IPS-18a (cell line): ENCODE measurements around the gene ZNF536.

Experiments
- H3K27ac ChIP-seq: one replicate; pipeline ENCODE4 v1.5.1; 2013; ENCODE audit warnings: low read length
- H3K27me3 ChIP-seq: one replicate; pipeline ENCODE4 v1.6.1; 2013; ENCODE audit warnings: mild to moderate bottlenecking, low read length; ENCODE audit not compliant: control insufficient read depth, insufficient read depth
- H3K36me3 ChIP-seq: one replicate; pipeline ENCODE4 v1.6.1; 2013; ENCODE audit warnings: low read depth, low read length; ENCODE audit not compliant: control insufficient read depth
- H3K4me1 ChIP-seq: one replicate; pipeline ENCODE4 v1.6.1; 2013; ENCODE audit warnings: low read depth, low read length; ENCODE audit not compliant: control insufficient read depth
- H3K4me3 ChIP-seq: one replicate; pipeline ENCODE4 v1.5.1; 2013; ENCODE audit warnings: low read length
- H3K9ac ChIP-seq: one replicate; pipeline ENCODE4 v1.6.1; 2013; ENCODE audit warnings: mild to moderate bottlenecking, low read length, moderate library complexity
- H3K9me3 ChIP-seq: one replicate; pipeline ENCODE4 v1.6.1; 2013; ENCODE audit warnings: low read depth, low read length; ENCODE audit not compliant: control insufficient read depth

Gene ZNF536

GRCh38 chr19:30367421-30367820, 4.8 kb upstream of the ZNF536 start:
- no peak overlapping the region for H3K4me3 ChIP-seq

GRCh38 chr19:30369833-30370232, 2.4 kb upstream of the ZNF536 start:
- no peak overlapping the region for H3K9ac ChIP-seq
- H3K27me3 ChIP-seq: peaks cover 13% of the 10 kb centered on the region
- H3K27ac ChIP-seq: no peak overlapping the region
- no peaks in the 10 kb centered on the region for H3K36me3 ChIP-seq
- peaks cover 29% of the 10 kb centered on the region for H3K4me1 ChIP-seq
- no peaks in the 10 kb centered on the region for H3K9me3 ChIP-seq
- H3K4me3 ChIP-seq: no peak overlapping the region

More at GRCh38 chr19:30367421-30367820, 4.8 kb upstream of the ZNF536 start:
- no peak overlapping the region for H3K27ac ChIP-seq
- H3K27me3 ChIP-seq: no peaks in the 10 kb centered on the region
- no peaks in the 10 kb centered on the region for H3K9me3 ChIP-seq
- H3K36me3 ChIP-seq: no peaks in the 10 kb centered on the region
- H3K9ac ChIP-seq: no peak overlapping the region
- H3K4me1 ChIP-seq: peaks cover 23% of the 10 kb centered on the region

- Histone ChIP-seq H3K27me3 (peaks cover 25% of the 10 kb centered on the region), H3K27ac (no peak overlapping the region), H3K9ac (no peak overlapping the region), H3K36me3 (no peaks in the 10 kb centered on the region), H3K4me3 (no peak overlapping the region), H3K9me3 (no peaks in the 10 kb centered on the region), H3K4me1 (peaks cover 25% of the 10 kb centered on the region)
These were observed 885 bp upstream of the ZNF536 start for GRCh38 chr19:30371161-30371836.

- no peaks in the 10 kb centered on the region for H3K9me3 ChIP-seq
- peak overlapping the region; percentile 39 for H3K4me3 ChIP-seq
- peaks cover 27% of the 10 kb centered on the region for H3K27me3 ChIP-seq
- H3K36me3 ChIP-seq: no peaks in the 10 kb centered on the region
- peaks cover 25% of the 10 kb centered on the region for H3K4me1 ChIP-seq
- peak overlapping the region; percentile 86 for H3K27ac ChIP-seq
- H3K9ac ChIP-seq: no peak overlapping the region
These were observed 1.4 kb downstream of the ZNF536 start for GRCh38 chr19:30373593-30373992.

GRCh38 chr19:30374539-30374864, 2.3 kb downstream of the ZNF536 start:
- Histone ChIP-seq H3K4me3 (peak overlapping the region; percentile 57), H3K27me3 (peaks cover 27% of the 10 kb centered on the region)

GRCh38 chr19:30374865-30375552, 2.8 kb downstream of the ZNF536 start:
- no peaks in the 10 kb centered on the region for H3K36me3 ChIP-seq
- H3K27ac ChIP-seq: no peak overlapping the region
- H3K4me3 ChIP-seq: peak overlapping the region; percentile 57
- H3K4me1 ChIP-seq: peaks cover 25% of the 10 kb centered on the region
- H3K9me3 ChIP-seq: no peaks in the 10 kb centered on the region
- peak overlapping the region; percentile 39 for H3K9ac ChIP-seq
- peaks cover 27% of the 10 kb centered on the region for H3K27me3 ChIP-seq

More at GRCh38 chr19:30374539-30374864, 2.3 kb downstream of the ZNF536 start:
- Histone ChIP-seq H3K4me1 (peaks cover 25% of the 10 kb centered on the region), H3K36me3 (no peaks in the 10 kb centered on the region), H3K27ac (no peak overlapping the region), H3K9me3 (no peaks in the 10 kb centered on the region), H3K9ac (peak overlapping the region; percentile 39)

- H3K9ac ChIP-seq: no peak overlapping the region
- peaks cover 27% of the 10 kb centered on the region for H3K27me3 ChIP-seq
- H3K4me3 ChIP-seq: peak overlapping the region; percentile 57
- H3K27ac ChIP-seq: no peak overlapping the region
- H3K9me3 ChIP-seq: no peaks in the 10 kb centered on the region
- no peaks in the 10 kb centered on the region for H3K36me3 ChIP-seq
- H3K4me1 ChIP-seq: peaks cover 25% of the 10 kb centered on the region
These were observed 3.4 kb downstream of the ZNF536 start for GRCh38 chr19:30375553-30376031.

- no peaks in the 10 kb centered on the region for H3K36me3 ChIP-seq
- H3K4me3 ChIP-seq: no peak overlapping the region
- H3K9ac ChIP-seq: no peak overlapping the region
- H3K4me1 ChIP-seq: peaks cover 20% of the 10 kb centered on the region
- H3K27me3 ChIP-seq: peaks cover 27% of the 10 kb centered on the region
- H3K27ac ChIP-seq: no peak overlapping the region
- no peaks in the 10 kb centered on the region for H3K9me3 ChIP-seq
These were observed 4.1 kb downstream of the ZNF536 start for GRCh38 chr19:30376272-30376671.

GRCh38 chr19:30376826-30377425, 4.7 kb downstream of the ZNF536 start:
- Histone ChIP-seq H3K4me3 (no peak overlapping the region), H3K9me3 (no peaks in the 10 kb centered on the region), H3K4me1 (peaks cover 18% of the 10 kb centered on the region), H3K36me3 (no peaks in the 10 kb centered on the region), H3K27ac (no peak overlapping the region), H3K27me3 (peaks cover 27% of the 10 kb centered on the region), H3K9ac (no peak overlapping the region)

GRCh38 chr19:30378701-30379100, 6.5 kb downstream of the ZNF536 start:
- H3K4me1 ChIP-seq: peaks cover 2% of the 10 kb centered on the region
- H3K27ac ChIP-seq: no peak overlapping the region
- H3K9ac ChIP-seq: no peak overlapping the region
- H3K36me3 ChIP-seq: no peaks in the 10 kb centered on the region
- H3K27me3 ChIP-seq: peaks cover 24% of the 10 kb centered on the region
- H3K4me3 ChIP-seq: no peak overlapping the region
- H3K9me3 ChIP-seq: no peaks in the 10 kb centered on the region

- H3K4me1 ChIP-seq: peaks cover 2% of the 10 kb centered on the region
- no peak overlapping the region for H3K4me3 ChIP-seq
- H3K27ac ChIP-seq: no peak overlapping the region
- peaks cover 14% of the 10 kb centered on the region for H3K27me3 ChIP-seq
- H3K9ac ChIP-seq: no peak overlapping the region
- H3K9me3 ChIP-seq: no peaks in the 10 kb centered on the region
- no peaks in the 10 kb centered on the region for H3K36me3 ChIP-seq
These were observed 7.8 kb downstream of the ZNF536 start for GRCh38 chr19:30379841-30380610.
